SK-N-SH treated with all-trans-retinoic acid at 6 μM for 48 hours (cell line): Measurements from ENCODE around the gene JHY.
"Not testable (repeated sequence)": the region's sequence is repeated elsewhere in the genome, so short reads cannot be mapped to it uniquely, and the experiment has no call there.

Source experiments
- BACH2 ChIP-seq: fragments of 250-450 bp; sonication (Bioruptor Pico); IDR thresholded peaks from 2 replicates; pipeline ENCODE4 v1.9.0; 2021; ENCODE audit warnings: mild to moderate bottlenecking, borderline replicate concordance
- CSDC2 ChIP-seq: fragments of 250-450 bp; sonication (Bioruptor Pico); IDR thresholded peaks from 2 replicates; pipeline ENCODE4 v1.5.0; 2020; ENCODE audit warnings: mild to moderate bottlenecking, moderate library complexity
- ESRRG ChIP-seq: fragments of 250-450 bp; sonication (Bioruptor Pico); IDR thresholded peaks from 2 replicates; pipeline ENCODE4 v1.6.1; 2021; ENCODE audit warnings: mild to moderate bottlenecking
- OSR1 ChIP-seq: fragments of 250-450 bp; sonication (Bioruptor Pico); IDR thresholded peaks from 2 replicates; pipeline ENCODE4 v1.8.0; 2022; ENCODE audit warnings: moderate library complexity, mild to moderate bottlenecking, inconsistent platforms
- PPARA ChIP-seq: fragments of 250-450 bp; sonication (Bioruptor Pico); IDR thresholded peaks from 2 replicates; pipeline ENCODE4 v1.5.0; 2020; ENCODE audit warnings: mild to moderate bottlenecking, borderline replicate concordance
- RARB ChIP-seq: fragments of 250-450 bp; sonication (Bioruptor Pico); IDR thresholded peaks from 2 replicates; pipeline ENCODE4 v1.8.0; 2021; ENCODE audit warnings: mild to moderate bottlenecking, moderate library complexity
- SNAI2 ChIP-seq: fragments of 250-450 bp; sonication (Bioruptor Pico); IDR thresholded peaks from 2 replicates; pipeline ENCODE4 v1.5.0; 2020; ENCODE audit warnings: mild to moderate bottlenecking, moderate library complexity
- TOX ChIP-seq: fragments of 250-450 bp; sonication (Bioruptor Pico); IDR thresholded peaks from 2 replicates; pipeline ENCODE4 v1.8.0; 2021; ENCODE audit warnings: mild to moderate bottlenecking, moderate library complexity, borderline replicate concordance
- ZNF8 ChIP-seq: fragments of 450-650 bp; formaldehyde crosslinking; IDR thresholded peaks from 2 replicates; pipeline ENCODE4 v1.5.0; 2020; ENCODE audit warnings: mild to moderate bottlenecking, moderate library complexity
- TF ChIP-seq, protein P1 (sequence below): fragments of 250-450 bp; sonication (Bioruptor Pico); IDR thresholded peaks from 2 replicates; pipeline ENCODE4 v1.5.1; 2020; ENCODE audit warnings: low read depth, mild to moderate bottlenecking, moderate library complexity
- TF ChIP-seq, protein P2 (sequence below): fragments of 250-450 bp; sonication (Bioruptor Pico); IDR thresholded peaks from 2 replicates; pipeline ENCODE4 v1.8.0; 2021; ENCODE audit warnings: low read depth, mild to moderate bottlenecking, moderate library complexity, borderline replicate concordance
- TF ChIP-seq, protein P3 (sequence below): fragments of 250-450 bp; sonication (Bioruptor Pico); IDR thresholded peaks from 2 replicates; pipeline ENCODE4 v1.5.0; 2020; ENCODE audit warnings: mild to moderate bottlenecking, moderate library complexity
- TF ChIP-seq, protein P4 (sequence below): fragments of 250-450 bp; sonication (Bioruptor Pico); IDR thresholded peaks from 2 replicates; pipeline ENCODE4 v1.5.1; 2021; ENCODE audit warnings: mild to moderate bottlenecking, moderate library complexity
- TF ChIP-seq, protein P5 (sequence below): fragments of 250-450 bp; sonication (Bioruptor Pico); IDR thresholded peaks from 2 replicates; pipeline ENCODE4 v1.8.0; 2020; ENCODE audit warnings: mild to moderate bottlenecking, moderate library complexity, borderline replicate concordance

DNA sequence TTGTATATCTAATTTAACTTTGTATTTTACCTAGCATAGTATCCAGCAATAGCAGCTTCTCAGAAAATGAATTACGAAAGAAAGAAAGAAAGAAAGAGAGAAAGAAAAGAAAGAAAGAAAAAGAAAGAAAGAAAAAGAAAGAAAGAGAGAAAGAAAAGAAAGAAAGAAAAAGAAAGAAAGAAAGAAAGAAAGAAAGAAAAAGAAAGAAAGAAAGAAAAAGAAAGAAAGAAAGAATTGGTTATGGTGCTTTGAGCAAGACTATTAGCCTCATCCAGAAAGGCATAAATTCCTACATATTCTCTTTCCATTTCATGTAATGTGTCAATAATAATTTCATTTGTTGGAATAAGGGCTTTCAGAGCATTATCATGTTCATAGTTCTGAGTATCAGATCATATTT lies 19.4 kb upstream of the JHY start:
- TF ChIP-seq, protein P1, sequence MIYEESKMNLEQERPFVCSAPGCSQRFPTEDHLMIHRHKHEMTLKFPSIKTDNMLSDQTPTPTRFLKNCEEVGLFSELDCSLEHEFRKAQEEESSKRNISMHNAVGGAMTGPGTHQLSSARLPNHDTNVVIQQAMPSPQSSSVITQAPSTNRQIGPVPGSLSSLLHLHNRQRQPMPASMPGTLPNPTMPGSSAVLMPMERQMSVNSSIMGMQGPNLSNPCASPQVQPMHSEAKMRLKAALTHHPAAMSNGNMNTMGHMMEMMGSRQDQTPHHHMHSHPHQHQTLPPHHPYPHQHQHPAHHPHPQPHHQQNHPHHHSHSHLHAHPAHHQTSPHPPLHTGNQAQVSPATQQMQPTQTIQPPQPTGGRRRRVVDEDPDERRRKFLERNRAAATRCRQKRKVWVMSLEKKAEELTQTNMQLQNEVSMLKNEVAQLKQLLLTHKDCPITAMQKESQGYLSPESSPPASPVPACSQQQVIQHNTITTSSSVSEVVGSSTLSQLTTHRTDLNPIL (CRISPR knock-in tag): not testable (repeated sequence)
- not testable (repeated sequence) for TF ChIP-seq PPARA (CRISPR knock-in tag); OSR1 (CRISPR knock-in tag); CSDC2 (CRISPR knock-in tag); TOX (CRISPR knock-in tag); ESRRG; SNAI2 (CRISPR knock-in tag); ZNF8 (CRISPR knock-in tag); RARB (CRISPR knock-in tag); BACH2 (CRISPR knock-in tag)
- TF ChIP-seq, protein P2, sequence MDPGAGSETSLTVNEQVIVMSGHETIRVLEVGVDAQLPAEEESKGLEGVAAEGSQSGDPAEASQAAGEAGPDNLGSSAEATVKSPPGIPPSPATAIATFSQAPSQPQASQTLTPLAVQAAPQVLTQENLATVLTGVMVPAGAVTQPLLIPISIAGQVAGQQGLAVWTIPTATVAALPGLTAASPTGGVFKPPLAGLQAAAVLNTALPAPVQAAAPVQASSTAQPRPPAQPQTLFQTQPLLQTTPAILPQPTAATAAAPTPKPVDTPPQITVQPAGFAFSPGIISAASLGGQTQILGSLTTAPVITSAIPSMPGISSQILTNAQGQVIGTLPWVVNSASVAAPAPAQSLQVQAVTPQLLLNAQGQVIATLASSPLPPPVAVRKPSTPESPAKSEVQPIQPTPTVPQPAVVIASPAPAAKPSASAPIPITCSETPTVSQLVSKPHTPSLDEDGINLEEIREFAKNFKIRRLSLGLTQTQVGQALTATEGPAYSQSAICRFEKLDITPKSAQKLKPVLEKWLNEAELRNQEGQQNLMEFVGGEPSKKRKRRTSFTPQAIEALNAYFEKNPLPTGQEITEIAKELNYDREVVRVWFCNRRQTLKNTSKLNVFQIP (CRISPR knock-in tag): not testable (repeated sequence)
- TF ChIP-seq, protein P3, sequence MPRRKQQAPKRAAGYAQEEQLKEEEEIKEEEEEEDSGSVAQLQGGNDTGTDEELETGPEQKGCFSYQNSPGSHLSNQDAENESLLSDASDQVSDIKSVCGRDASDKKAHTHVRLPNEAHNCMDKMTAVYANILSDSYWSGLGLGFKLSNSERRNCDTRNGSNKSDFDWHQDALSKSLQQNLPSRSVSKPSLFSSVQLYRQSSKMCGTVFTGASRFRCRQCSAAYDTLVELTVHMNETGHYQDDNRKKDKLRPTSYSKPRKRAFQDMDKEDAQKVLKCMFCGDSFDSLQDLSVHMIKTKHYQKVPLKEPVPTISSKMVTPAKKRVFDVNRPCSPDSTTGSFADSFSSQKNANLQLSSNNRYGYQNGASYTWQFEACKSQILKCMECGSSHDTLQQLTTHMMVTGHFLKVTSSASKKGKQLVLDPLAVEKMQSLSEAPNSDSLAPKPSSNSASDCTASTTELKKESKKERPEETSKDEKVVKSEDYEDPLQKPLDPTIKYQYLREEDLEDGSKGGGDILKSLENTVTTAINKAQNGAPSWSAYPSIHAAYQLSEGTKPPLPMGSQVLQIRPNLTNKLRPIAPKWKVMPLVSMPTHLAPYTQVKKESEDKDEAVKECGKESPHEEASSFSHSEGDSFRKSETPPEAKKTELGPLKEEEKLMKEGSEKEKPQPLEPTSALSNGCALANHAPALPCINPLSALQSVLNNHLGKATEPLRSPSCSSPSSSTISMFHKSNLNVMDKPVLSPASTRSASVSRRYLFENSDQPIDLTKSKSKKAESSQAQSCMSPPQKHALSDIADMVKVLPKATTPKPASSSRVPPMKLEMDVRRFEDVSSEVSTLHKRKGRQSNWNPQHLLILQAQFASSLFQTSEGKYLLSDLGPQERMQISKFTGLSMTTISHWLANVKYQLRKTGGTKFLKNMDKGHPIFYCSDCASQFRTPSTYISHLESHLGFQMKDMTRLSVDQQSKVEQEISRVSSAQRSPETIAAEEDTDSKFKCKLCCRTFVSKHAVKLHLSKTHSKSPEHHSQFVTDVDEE: not testable (repeated sequence)
- TF ChIP-seq, protein P4, sequence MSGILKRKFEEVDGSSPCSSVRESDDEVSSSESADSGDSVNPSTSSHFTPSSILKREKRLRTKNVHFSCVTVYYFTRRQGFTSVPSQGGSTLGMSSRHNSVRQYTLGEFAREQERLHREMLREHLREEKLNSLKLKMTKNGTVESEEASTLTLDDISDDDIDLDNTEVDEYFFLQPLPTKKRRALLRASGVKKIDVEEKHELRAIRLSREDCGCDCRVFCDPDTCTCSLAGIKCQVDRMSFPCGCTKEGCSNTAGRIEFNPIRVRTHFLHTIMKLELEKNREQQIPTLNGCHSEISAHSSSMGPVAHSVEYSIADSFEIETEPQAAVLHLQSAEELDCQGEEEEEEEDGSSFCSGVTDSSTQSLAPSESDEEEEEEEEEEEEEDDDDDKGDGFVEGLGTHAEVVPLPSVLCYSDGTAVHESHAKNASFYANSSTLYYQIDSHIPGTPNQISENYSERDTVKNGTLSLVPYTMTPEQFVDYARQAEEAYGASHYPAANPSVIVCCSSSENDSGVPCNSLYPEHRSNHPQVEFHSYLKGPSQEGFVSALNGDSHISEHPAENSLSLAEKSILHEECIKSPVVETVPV (CRISPR knock-in tag): not testable (repeated sequence)
- TF ChIP-seq, protein P5, sequence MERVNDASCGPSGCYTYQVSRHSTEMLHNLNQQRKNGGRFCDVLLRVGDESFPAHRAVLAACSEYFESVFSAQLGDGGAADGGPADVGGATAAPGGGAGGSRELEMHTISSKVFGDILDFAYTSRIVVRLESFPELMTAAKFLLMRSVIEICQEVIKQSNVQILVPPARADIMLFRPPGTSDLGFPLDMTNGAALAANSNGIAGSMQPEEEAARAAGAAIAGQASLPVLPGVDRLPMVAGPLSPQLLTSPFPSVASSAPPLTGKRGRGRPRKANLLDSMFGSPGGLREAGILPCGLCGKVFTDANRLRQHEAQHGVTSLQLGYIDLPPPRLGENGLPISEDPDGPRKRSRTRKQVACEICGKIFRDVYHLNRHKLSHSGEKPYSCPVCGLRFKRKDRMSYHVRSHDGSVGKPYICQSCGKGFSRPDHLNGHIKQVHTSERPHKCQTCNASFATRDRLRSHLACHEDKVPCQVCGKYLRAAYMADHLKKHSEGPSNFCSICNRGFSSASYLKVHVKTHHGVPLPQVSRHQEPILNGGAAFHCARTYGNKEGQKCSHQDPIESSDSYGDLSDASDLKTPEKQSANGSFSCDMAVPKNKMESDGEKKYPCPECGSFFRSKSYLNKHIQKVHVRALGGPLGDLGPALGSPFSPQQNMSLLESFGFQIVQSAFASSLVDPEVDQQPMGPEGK (CRISPR knock-in tag): not testable (repeated sequence)
